CD14-positive monocyte (primary cell): Measurements from ENCODE around the gene RPS27L. TPM values are rescaled to one million over a fixed set of nuclear protein-coding genes. Genes with fewer than 3 reads are reported as not detected.

Experiments
- DNase-seq, 3 donors: peaks; one replicate each; pipeline ENCODE4 v3.0.0-alpha.2; 2011 to 2022
- H2AFZ ChIP-seq: 2 replicates; pipeline ENCODE4 v1.6.0; 2012; ENCODE audit warnings: mild to moderate bottlenecking, low read depth, low read length, inconsistent platforms; ENCODE audit not compliant: insufficient read depth, poor library complexity, severe bottlenecking
- H3K27ac ChIP-seq, 2 donors: 1 replicate in 1 of 2; 2 replicates in 1 of 2; pipeline ENCODE4 v1.5.1; 2012 to 2013; ENCODE audit warnings: low read length in 2 of 2, control low read depth in 1 of 2, inconsistent platforms in 1 of 2, low read depth in 1 of 2, mild to moderate bottlenecking in 1 of 2
- H3K27me3 ChIP-seq, 2 donors: one replicate each; pipeline versions ENCODE4 v1.6.0 to v1.6.1; 2011 to 2013; ENCODE audit warnings: low read length in 2 of 2; ENCODE audit not compliant: control insufficient read depth in 2 of 2, insufficient read depth in 2 of 2
- H3K36me3 ChIP-seq, 2 donors: replicated peaks in 1 of 2; 1 replicate in 1 of 2; 2 replicates in 1 of 2; pipeline versions ENCODE4 v1.5.1 to v1.6.1; 2012 to 2013; ENCODE audit warnings: low read length in 2 of 2, control low read depth in 1 of 2, inconsistent platforms in 1 of 2, mild to moderate bottlenecking in 1 of 2; ENCODE audit not compliant: insufficient read depth in 2 of 2, control insufficient read depth in 1 of 2
- H3K4me1 ChIP-seq, 2 donors: 1 replicate in 1 of 2; 2 replicates in 1 of 2; pipeline versions ENCODE4 v1.5.1 to v1.6.1; 2012 to 2013; ENCODE audit warnings: low read length in 2 of 2, control low read depth in 1 of 2, inconsistent platforms in 1 of 2, mild to moderate bottlenecking in 1 of 2, moderate library complexity in 1 of 2; ENCODE audit not compliant: insufficient read depth in 2 of 2, control insufficient read depth in 1 of 2
- H3K4me2 ChIP-seq: replicated peaks from 2 replicates; pipeline ENCODE3; 2012; ENCODE audit warnings: low read length, moderate library complexity, mild to moderate bottlenecking; ENCODE audit not compliant: poor library complexity, severe bottlenecking; ENCODE audit errors: extremely low read depth
- H3K4me3 ChIP-seq, 3 experiments: fragments of 200-600 bp in 1 of 3; sonication (generic) in 1 of 3; replicated peaks in 1 of 3; 1 replicate in 2 of 3; 2 replicates in 1 of 3; pipeline ENCODE4 v1.5.1; 2011 to 2013; ENCODE audit warnings: low read length in 3 of 3, mild to moderate bottlenecking in 3 of 3, control low read depth in 2 of 3, low read depth in 2 of 3, inconsistent platforms in 1 of 3, moderate library complexity in 1 of 3
- H3K79me2 ChIP-seq: 2 replicates; pipeline ENCODE4 v1.6.0; 2012; ENCODE audit warnings: mild to moderate bottlenecking, control low read depth, inconsistent platforms, low read length, moderate library complexity; ENCODE audit not compliant: insufficient read depth
- H3K9ac ChIP-seq: 2 replicates; pipeline ENCODE4 v1.6.0; 2017; ENCODE audit warnings: low read length, mild to moderate bottlenecking; ENCODE audit not compliant: insufficient read depth, poor library complexity, severe bottlenecking
- H3K9me3 ChIP-seq, 2 donors: replicated peaks in 1 of 2; 1 replicate in 1 of 2; 2 replicates in 1 of 2; pipeline versions ENCODE4 v1.5.1 to v1.6.1; 2012 to 2013; ENCODE audit warnings: low read length in 2 of 2, control low read depth in 1 of 2; ENCODE audit not compliant: control insufficient read depth in 1 of 2, insufficient read depth in 1 of 2
- H4K20me1 ChIP-seq: 2 replicates; pipeline ENCODE4 v1.6.0; 2012; ENCODE audit warnings: mild to moderate bottlenecking, low read length, control low read depth, moderate library complexity; ENCODE audit not compliant: insufficient read depth
- H3K27ac Mint-ChIP-seq, 7 donors: one replicate each; pipeline ENCODE4 v1.8.0; 2020; ENCODE audit warnings: mild to moderate bottlenecking in 7 of 7, mixed read lengths in 7 of 7, moderate library complexity in 6 of 7, inconsistent platforms in 2 of 7
- H3K27me3 Mint-ChIP-seq, 3 donors: one replicate each; pipeline ENCODE4 v1.8.0; 2021 to 2022; ENCODE audit warnings: low read depth in 3 of 3, mild to moderate bottlenecking in 3 of 3, mixed read lengths in 3 of 3, moderate library complexity in 3 of 3, inconsistent platforms in 1 of 3
- H3K36me3 Mint-ChIP-seq, 2 donors: one replicate each; pipeline ENCODE4 v1.8.0; 2020; ENCODE audit warnings: mixed read lengths in 2 of 2, inconsistent platforms in 1 of 2, mild to moderate bottlenecking in 1 of 2
- H3K4me1 Mint-ChIP-seq: one replicate; pipeline ENCODE4 v1.8.0; 2020; ENCODE audit warnings: mild to moderate bottlenecking, mixed read lengths
- H3K4me3 Mint-ChIP-seq, 2 donors: one replicate each; pipeline ENCODE4 v1.8.0; 2020; ENCODE audit warnings: mild to moderate bottlenecking in 2 of 2, mixed read lengths in 2 of 2, moderate library complexity in 1 of 2
- H3K9me3 Mint-ChIP-seq, 7 donors: one replicate each; pipeline ENCODE4 v1.8.0; 2020 to 2022; ENCODE audit warnings: mixed read lengths in 7 of 7, mild to moderate bottlenecking in 6 of 7, moderate library complexity in 6 of 7, inconsistent platforms in 2 of 7
- WGBS: methylation state at CpG from one replicate; pipeline ENCODE4 v1.1.5; 2013; ENCODE audit warnings: missing lambda C conversion rate; ENCODE audit not compliant: insufficient coverage; 5-methylcytosine and 5-hydroxymethylcytosine counted together
- intact Hi-C, 2 donors: fragments of 100-400 bp; cut with micrococcal nuclease; formaldehyde crosslinking; loops; one replicate each; pipeline versions ENCODE4 v1.15.0 to v1.15.1; 2023
- polyA plus RNA-seq, 3 donors: library from polyadenylated mRNA; depleted of rRNA in 1 of 3; unstranded in 2 of 3; stranded (reverse) in 1 of 3; fragments of 300-500 nt in 2 of 3; fragments of >200 nt in 1 of 3; fragmentation: Illumina TruSeq in 2 of 3; gene quantifications; 1 replicate in 2 of 3; 2 replicates in 1 of 3; pipeline ENCODE4 v1.2.3, GENCODE V29; 2012 to 2021
- TF ChIP-seq, protein P1 (sequence below): fragments of 200-600 bp; IDR thresholded peaks from one replicate; pipeline ENCODE4 v1.8.0; 2022; ENCODE audit warnings: antibody characterized with exemption, mild to moderate bottlenecking

The RPS27L gene
- polyA plus RNA-seq, 3 donors: 16.1 to 196 (median 178) TPM

DNA sequence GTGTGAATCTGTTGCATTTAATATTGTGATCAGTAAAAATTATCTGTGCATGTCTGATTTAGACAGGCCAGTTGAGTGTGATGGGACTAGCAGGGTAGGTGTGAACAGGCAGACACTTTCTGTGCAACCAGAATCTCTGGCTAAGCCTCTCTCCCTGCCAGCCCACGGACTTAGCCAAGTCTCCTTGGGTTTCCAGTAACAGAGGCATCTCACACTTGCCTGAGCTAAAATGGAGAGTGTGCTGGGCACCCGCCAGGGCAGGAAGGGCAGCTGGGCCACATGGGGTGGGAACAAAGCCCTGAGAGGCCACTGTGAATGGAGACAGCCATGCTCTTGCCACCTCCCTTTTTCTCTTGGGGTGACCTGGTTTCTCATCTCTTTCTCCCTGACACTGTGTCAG, 12.5 kb upstream of the RPS27L start:
- no peak for DNase-seq
- no peaks in the 10 kb centered on the region for H3K36me3 ChIP-seq
- TF ChIP-seq, protein P1, sequence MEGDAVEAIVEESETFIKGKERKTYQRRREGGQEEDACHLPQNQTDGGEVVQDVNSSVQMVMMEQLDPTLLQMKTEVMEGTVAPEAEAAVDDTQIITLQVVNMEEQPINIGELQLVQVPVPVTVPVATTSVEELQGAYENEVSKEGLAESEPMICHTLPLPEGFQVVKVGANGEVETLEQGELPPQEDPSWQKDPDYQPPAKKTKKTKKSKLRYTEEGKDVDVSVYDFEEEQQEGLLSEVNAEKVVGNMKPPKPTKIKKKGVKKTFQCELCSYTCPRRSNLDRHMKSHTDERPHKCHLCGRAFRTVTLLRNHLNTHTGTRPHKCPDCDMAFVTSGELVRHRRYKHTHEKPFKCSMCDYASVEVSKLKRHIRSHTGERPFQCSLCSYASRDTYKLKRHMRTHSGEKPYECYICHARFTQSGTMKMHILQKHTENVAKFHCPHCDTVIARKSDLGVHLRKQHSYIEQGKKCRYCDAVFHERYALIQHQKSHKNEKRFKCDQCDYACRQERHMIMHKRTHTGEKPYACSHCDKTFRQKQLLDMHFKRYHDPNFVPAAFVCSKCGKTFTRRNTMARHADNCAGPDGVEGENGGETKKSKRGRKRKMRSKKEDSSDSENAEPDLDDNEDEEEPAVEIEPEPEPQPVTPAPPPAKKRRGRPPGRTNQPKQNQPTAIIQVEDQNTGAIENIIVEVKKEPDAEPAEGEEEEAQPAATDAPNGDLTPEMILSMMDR: no peak
- H3K27ac ChIP-seq: no peak overlapping the region
- H3K4me3 ChIP-seq: no peak overlapping the region
- Mint-ChIP-seq H3K27me3 (no peaks in the 10 kb centered on the region), H3K9me3 (no peaks in the 10 kb centered on the region), H3K4me1 (peaks cover 6% of the 10 kb centered on the region), H3K4me3 (no peak overlapping the region), H3K36me3 (no peaks in the 10 kb centered on the region), H3K27ac (no peak overlapping the region)
- H3K79me2 ChIP-seq: no peaks in the 10 kb centered on the region
- 100% methylated on average over 1 of the region's 2 CpGs for WGBS
- no peaks in the 10 kb centered on the region for H3K4me1 ChIP-seq
- H3K27me3 ChIP-seq: no peaks in the 10 kb centered on the region
- H2AFZ ChIP-seq: no peak overlapping the region
- H3K4me2 ChIP-seq: no peak overlapping the region
- intact Hi-C loops: no loop called here
- H3K9ac ChIP-seq: no peak overlapping the region
- no peaks in the 10 kb centered on the region for H4K20me1 ChIP-seq
- no peaks in the 10 kb centered on the region for H3K9me3 ChIP-seq

DNA sequence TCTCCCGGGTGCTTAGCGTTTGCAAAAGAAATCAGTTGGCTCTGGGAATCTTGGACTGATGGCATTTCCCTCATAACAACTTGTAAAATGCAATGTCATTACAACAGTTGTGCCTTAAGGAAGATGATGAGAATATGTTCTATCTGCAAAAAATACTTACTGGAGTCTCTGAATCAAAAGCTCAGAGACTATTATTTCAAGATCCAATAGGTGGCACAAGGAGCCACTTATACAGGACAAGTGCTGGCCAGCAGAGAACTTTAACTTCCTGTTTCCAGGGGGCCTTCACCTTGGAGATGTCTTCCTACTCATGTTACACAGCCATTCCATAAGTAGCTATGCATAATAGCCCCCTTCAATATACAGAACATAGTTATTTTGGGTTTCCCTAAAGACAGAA, 8.9 kb upstream of the RPS27L start:
- intact Hi-C loops: no loop called here

More for the DNA sequence above, 8.9 kb upstream of the RPS27L start:
- no peaks in the 10 kb centered on the region for H3K9me3 ChIP-seq
- no peaks in the 10 kb centered on the region for H3K36me3 ChIP-seq
- no peaks in the 10 kb centered on the region for H3K27me3 ChIP-seq
- DNase-seq: peak; percentile 39 to 70 (median 67)
- WGBS: no CpG with 5 or more reads among the region's 2 CpGs
- H3K4me3 Mint-ChIP-seq: no peak overlapping the region
- H3K27ac Mint-ChIP-seq: no peak overlapping the region
- TF ChIP-seq, protein P1: peak; percentile 56
- no peaks in the 10 kb centered on the region for H3K27me3 Mint-ChIP-seq
- H3K27ac ChIP-seq: no peak overlapping the region
- H3K4me1 ChIP-seq: no peaks in the 10 kb centered on the region
- H3K79me2 ChIP-seq: no peaks in the 10 kb centered on the region
- peaks cover 6% of the 10 kb centered on the region for H3K4me1 Mint-ChIP-seq
- no peak overlapping the region for H2AFZ ChIP-seq
- no peak overlapping the region for H3K9ac ChIP-seq
- H3K4me3 ChIP-seq: no peak overlapping the region
- H3K4me2 ChIP-seq: no peak overlapping the region
- H4K20me1 ChIP-seq: no peaks in the 10 kb centered on the region
- H3K36me3 Mint-ChIP-seq: no peaks in the 10 kb centered on the region
- no peaks in the 10 kb centered on the region for H3K9me3 Mint-ChIP-seq
